Mesothelial cell of epicardium (in vitro differentiated cells): Measurements from ENCODE around the gene TENM4. TPM values are rescaled to one million over a fixed set of nuclear protein-coding genes. Genes with fewer than 3 reads are reported as not detected.

Experiments
- DNase-seq, 2 experiments: peaks; one replicate each; pipeline ENCODE4 v3.0.0; 2021; ENCODE audit warnings: low spot score in 2 of 2; ENCODE audit not compliant: unreplicated experiment in 2 of 2
- H3K27ac Mint-ChIP-seq: 2 replicates; pipeline ENCODE4 v1.8.0; 2021; ENCODE audit warnings: mixed read lengths
- H3K27me3 Mint-ChIP-seq: 2 replicates; pipeline ENCODE4 v1.8.0; 2021; ENCODE audit warnings: low read depth, mixed read lengths
- H3K36me3 Mint-ChIP-seq: 2 replicates; pipeline ENCODE4 v1.8.0; 2021; ENCODE audit warnings: mixed read lengths
- H3K4me1 Mint-ChIP-seq: 2 replicates; pipeline ENCODE4 v1.8.0; 2021; ENCODE audit warnings: mixed read lengths
- H3K4me3 Mint-ChIP-seq: 2 replicates; pipeline ENCODE4 v1.8.0; 2021; ENCODE audit warnings: mild to moderate bottlenecking, moderate library complexity, mixed read lengths
- H3K9me3 Mint-ChIP-seq: 2 replicates; pipeline ENCODE4 v1.8.0; 2021; ENCODE audit warnings: mixed read lengths
- CTCF ChIP-seq: fragments of 200-600 bp; sonication (generic); IDR thresholded peaks from one replicate; pipeline ENCODE4 v1.5.0; 2021; ENCODE audit warnings: antibody characterized with exemption; ENCODE audit not compliant: unreplicated experiment
- total RNA-seq: library from RNA; stranded (reverse); gene quantifications from 3 replicates; pipeline ENCODE4 v1.2.1, GENCODE V29; 2021

The TENM4 gene
- total RNA-seq, 1 donor from 2014 or later = 187 TPM

GRCh38 chr11:79077702-79078330 is 363.0 kb downstream of the TENM4 start:
- H3K27ac Mint-ChIP-seq = peak overlapping the region; percentile 88
- no peak for TF ChIP-seq CTCF
- no peak for DNase-seq
- H3K4me3 Mint-ChIP-seq = no peak overlapping the region
- peaks cover 10% of the 10 kb centered on the region for H3K36me3 Mint-ChIP-seq
- peaks cover 56% of the 10 kb centered on the region for H3K4me1 Mint-ChIP-seq
- H3K27me3 Mint-ChIP-seq = no peaks in the 10 kb centered on the region
- peaks cover 13% of the 10 kb centered on the region for H3K9me3 Mint-ChIP-seq

- DNase-seq = no peak
- H3K4me3 Mint-ChIP-seq = no peak overlapping the region
- peak overlapping the region; percentile 88 for H3K27ac Mint-ChIP-seq
- H3K36me3 Mint-ChIP-seq = peaks cover 10% of the 10 kb centered on the region
- H3K4me1 Mint-ChIP-seq = peaks cover 48% of the 10 kb centered on the region
- peak; percentile 27 for TF ChIP-seq CTCF
- H3K9me3 Mint-ChIP-seq = peaks cover 13% of the 10 kb centered on the region
- H3K27me3 Mint-ChIP-seq = no peaks in the 10 kb centered on the region
Observed at GRCh38 chr11:79076526-79077115, 364.2 kb downstream of the TENM4 start.

- no peak for DNase-seq
- Mint-ChIP-seq H3K27ac (peak overlapping the region; percentile 72), H3K4me3 (no peak overlapping the region), H3K36me3 (peaks cover 12% of the 10 kb centered on the region), H3K27me3 (no peaks in the 10 kb centered on the region), H3K4me1 (peaks cover 39% of the 10 kb centered on the region), H3K9me3 (peaks cover 13% of the 10 kb centered on the region)
- no peak for TF ChIP-seq CTCF
Observed at GRCh38 chr11:79074547-79074946, 366.3 kb downstream of the TENM4 start.

- H3K27ac Mint-ChIP-seq = peak overlapping the region; percentile 66
- no peaks in the 10 kb centered on the region for H3K27me3 Mint-ChIP-seq
- no peak for DNase-seq
- H3K4me3 Mint-ChIP-seq = no peak overlapping the region
- no peak for TF ChIP-seq CTCF
- peaks cover 5% of the 10 kb centered on the region for H3K9me3 Mint-ChIP-seq
- H3K4me1 Mint-ChIP-seq = peaks cover 32% of the 10 kb centered on the region
- peaks cover 11% of the 10 kb centered on the region for H3K36me3 Mint-ChIP-seq
Observed at GRCh38 chr11:79071190-79071589, 369.6 kb downstream of the TENM4 start.

GRCh38 chr11:79070518-79070917 is 370.3 kb downstream of the TENM4 start:
- no peak for TF ChIP-seq CTCF
- H3K4me3 Mint-ChIP-seq = no peak overlapping the region

More at GRCh38 chr11:79070518-79070917, 370.3 kb downstream of the TENM4 start:
- peak overlapping the region; percentile 66 for H3K27ac Mint-ChIP-seq
- peaks cover 5% of the 10 kb centered on the region for H3K36me3 Mint-ChIP-seq
- no peak for DNase-seq
- no peaks in the 10 kb centered on the region for H3K9me3 Mint-ChIP-seq
- peaks cover 37% of the 10 kb centered on the region for H3K4me1 Mint-ChIP-seq
- H3K27me3 Mint-ChIP-seq = no peaks in the 10 kb centered on the region
